GM18873 (cell line): ENCODE measurements around the gene GPX4.
"Not testable (repeated sequence)": the region's sequence is repeated elsewhere in the genome, so short reads cannot be mapped to it uniquely, and the experiment has no call there.

Source experiments
- ATAC-seq: cut with Tn5 transposase; IDR thresholded peaks from one replicate; pipeline ENCODE4 v1.9.1; 2021; ENCODE audit warnings: mild to moderate bottlenecking, moderate library complexity, moderate number of reproducible peaks; ENCODE audit not compliant: unreplicated experiment, low FRiP score

GPX4 gene

DNA sequence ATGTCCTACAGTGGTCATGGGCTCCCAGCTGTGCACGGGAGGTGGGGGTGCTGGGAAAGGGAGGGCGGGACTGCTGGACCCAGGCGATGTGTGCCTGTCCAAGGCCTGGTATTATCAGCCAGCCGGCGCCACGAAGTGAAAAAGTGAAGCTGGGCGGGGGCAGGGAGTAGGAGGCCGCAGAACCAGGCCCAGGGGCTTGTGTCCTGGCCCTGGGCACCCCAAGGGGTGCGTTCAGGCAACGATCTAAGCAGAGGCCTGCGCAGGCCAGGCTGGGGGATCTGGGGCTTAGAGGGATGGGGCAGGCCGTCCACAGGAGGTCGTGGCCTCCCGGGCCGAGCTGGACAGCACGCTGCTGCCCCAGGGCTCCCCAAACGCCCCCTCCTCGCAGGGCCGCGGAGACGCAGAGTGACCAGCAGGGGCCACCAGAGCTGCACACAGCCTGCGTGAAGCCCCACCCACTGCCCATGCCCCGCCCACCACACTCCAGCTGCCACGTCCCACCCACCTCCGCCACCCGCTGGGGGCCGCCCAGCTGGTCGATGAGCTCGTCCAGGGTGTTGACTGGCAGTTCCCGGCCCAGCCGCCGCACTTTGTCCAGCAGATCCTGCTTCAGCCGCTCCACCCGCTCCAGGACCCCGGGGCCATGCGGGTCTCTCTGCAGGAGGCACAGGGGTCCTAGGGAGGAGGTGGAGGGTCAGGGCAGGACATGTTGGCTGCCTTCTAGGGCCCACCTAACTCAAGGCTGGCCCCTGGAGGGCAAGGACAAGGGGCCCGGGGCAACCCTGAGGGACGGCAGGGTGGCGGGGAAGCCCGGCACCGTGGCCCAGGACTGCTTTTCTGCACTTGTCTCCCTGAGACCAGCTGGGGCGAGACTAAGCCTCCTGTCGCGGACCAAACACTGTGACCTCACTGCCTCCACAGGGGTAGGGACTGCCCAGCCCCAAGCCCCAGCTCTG lies 9.5 kb downstream of the GPX4 start:
- no peak for ATAC-seq

- no peak for ATAC-seq
Measured at GRCh38 chr19:1113986-1114483, 10.2 kb downstream of the GPX4 start.

- ATAC-seq = not testable (repeated sequence)
Measured at GRCh38 chr19:1114728-1115127, 10.9 kb downstream of the GPX4 start.

DNA sequence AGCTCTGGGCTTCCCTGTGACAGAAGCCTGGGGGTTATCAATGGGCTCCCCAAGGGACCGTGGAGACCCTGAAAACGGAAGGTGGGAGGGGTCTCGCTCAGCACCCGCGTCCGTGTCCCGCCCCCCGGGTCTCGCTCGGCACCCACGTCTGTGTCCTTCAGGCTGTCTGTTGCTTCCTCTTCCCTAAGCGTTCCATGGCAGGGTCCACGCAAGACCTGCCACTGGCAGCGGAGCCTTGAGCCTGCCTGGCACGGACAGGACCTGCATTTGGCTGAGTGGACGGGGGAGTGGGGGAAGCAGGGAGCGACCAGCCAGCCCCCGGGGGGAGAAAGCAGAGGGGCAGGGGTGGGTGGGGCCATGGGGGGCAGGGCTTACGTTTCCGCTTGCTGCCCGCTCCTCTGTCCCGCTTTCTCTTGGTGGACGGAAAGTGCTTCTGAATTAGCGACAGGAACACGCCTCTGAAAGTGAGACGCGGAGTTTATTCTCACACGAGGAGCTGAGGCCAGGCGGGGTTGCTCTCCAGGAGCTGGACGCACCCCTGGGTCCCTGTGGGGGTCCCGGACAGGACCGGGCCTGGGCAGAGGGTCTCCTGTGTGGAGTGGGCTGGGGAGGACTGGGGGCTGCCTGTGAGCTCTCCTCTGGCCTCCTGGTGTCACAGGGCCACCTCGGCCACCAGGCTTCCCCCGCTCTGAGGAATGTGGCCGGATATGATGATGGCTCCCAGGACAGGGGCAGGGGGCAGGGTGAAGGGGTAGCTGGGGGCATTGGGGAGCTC lies 12.0 kb downstream of the GPX4 start:
- ATAC-seq = no peak

DNA sequence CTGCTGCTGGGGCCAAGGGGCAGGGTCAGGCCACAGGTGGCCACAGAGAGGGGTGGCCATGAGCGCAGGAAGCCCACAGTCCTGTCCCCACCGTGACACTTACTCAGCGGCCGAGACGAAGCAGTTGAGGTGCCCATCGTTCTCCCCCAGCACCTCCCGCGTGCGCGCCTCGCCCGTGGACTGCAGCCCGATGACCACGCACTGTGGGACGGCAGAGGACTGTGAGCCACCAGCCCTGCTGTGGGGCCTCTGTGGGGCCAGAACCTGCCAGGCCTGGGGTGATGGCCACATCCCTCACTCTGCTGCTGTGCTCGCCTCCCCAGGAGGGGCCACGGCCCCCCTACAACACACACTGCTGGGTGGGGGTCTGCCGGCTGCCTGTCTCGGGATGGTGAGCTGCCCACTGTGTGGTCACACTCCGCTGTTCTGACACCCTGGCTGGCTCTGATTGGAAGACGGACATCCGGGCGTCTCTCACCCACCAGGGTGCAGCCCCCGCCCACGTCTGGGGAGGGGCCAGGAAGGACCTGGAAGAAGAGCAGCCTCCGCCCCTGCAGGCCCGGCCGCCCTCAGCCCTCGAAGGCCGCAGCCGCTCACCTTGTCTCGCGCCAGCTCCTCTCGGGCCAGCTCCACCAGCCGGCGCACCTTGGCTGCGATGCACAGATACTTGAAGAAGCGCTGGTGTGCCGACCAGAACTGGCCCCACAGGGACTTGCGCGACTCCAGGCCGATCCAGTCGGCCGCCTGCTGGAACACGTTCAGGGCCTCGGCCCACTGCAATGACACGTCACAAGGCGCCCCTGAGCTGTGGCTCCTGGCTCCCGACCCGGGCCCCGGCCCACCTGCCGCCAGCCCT lies 13.2 kb downstream of the GPX4 start:
- no peak for ATAC-seq

DNA sequence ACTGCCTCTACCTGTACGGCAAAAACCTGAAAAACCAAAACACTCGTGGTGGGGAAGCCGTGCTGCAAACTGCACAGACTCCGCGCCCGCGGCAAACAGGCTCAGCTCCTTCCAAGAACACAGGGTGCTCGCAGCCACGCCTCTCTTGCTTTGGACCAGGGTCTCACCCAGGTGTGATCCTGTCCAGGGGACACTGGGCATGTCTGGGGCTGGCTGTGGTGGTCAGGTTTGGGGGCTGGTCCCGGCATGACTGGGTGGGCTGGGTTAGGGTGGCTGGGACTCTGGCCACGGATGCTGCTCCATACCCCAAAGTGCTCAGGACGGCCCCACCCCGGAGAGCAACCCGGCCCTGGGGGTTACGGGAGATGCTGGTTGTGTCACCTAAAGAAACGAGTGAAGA lies 13.9 kb downstream of the GPX4 start:
- ATAC-seq = no peak

GRCh38 chr19:1118999-1119398 lies 15.2 kb downstream of the GPX4 start:
- ATAC-seq = no peak

- ATAC-seq = no peak
Measured at GRCh38 chr19:1119475-1120217, 15.9 kb downstream of the GPX4 start.

GRCh38 chr19:1121395-1121794 lies 17.6 kb downstream of the GPX4 start:
- ATAC-seq = no peak

- no peak for ATAC-seq
Measured at GRCh38 chr19:1122021-1122971, 18.5 kb downstream of the GPX4 start.

DNA sequence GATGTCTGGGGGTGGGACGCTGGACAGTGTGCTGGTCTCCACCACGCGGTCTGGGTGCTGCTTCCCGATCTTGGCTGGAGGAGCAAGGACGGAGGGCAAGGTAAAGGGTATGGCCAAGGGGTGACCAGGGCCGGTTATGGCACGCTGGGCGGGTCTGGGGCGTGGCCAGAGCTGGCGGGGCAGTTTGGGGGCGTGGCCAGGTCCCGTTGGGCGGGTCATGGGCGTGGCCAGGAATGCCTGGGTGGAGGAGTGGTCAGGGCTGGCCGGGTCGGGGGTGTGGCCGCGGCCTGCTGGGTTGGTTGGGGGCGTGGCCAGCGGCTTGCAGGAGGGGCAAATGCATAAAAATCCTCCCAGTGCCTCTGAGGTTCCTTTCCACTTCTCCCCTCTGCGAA lies 19.2 kb downstream of the GPX4 start:
- ATAC-seq = no peak

DNA sequence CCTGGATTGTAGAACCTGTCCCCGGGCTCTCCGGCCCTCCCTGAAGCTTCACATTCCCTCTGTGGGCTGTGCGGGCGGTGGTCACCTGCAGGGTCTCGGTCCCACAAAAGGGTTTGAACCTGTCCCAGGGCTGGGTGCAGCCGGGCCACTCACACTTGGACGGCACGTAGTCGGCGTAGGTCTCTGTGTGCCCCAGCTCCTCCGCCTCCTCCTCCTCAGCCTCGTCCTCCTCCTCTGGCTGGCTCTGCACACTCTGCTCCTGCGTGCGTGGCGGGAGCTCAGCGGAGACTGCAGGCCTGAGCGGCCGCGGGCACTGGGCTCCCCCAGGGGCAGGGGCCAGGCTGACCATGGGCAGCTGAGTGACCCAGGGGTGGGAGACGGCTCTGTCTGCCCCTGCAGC lies 19.6 kb downstream of the GPX4 start:
- ATAC-seq = no peak

GRCh38 chr19:1123885-1124677 lies 20.3 kb downstream of the GPX4 start:
- no peak for ATAC-seq

GRCh38 chr19:1125601-1126467 lies 22.0 kb downstream of the GPX4 start:
- no peak for ATAC-seq

DNA sequence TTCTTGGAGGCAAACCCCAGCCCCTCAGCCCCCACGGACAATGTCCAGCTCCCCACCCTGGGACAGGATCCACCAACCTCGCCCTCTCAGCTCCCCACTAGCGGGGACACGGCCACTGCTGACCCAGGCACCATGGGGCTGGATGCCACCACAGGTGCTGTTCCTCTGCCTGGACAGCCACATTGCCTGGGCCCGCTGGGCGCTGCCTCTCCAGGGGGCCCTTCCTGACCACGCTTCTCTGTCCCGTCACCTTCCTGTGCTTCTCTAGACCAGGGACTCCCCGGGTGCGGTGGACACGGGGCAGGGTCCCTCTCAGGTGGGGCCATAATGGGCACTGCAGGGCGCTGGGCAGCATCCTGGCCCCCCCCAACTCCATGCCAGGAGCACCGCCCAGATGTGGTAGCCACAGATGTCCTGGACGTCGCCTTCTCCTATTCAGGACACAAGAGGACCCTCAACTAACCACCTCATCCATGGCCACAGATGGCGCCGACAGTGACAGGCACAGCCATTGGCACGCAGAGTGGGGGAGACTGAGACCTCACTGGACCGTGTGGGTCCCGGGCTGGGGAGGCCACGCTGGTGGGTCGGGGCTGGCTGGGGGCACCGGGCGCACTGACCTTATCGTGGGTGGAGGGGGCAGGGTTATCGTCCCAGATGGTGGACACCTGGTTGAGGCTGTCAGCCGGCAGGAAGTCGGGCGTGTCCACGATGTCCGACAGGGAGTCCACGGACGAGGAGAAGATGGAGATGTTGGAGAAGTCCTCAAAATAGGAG lies 23.4 kb downstream of the GPX4 start:
- no peak for ATAC-seq

GRCh38 chr19:1128106-1128505 lies 24.3 kb downstream of the GPX4 start:
- ATAC-seq = no peak
